HepG2 (cell line): ENCODE measurements around the gene ST3GAL4. TPM values are rescaled to one million over a fixed set of nuclear protein-coding genes. Genes with fewer than 3 reads are reported as not detected.
A peak's percentile ranks its signal among the peaks of the same experiment; 100 is the strongest.

Experiments used
- ATAC-seq: fragments of 200-7000 bp; cut with Tn5 transposase; 3 replicates; pipeline ENCODE4 v1.9.1; 2020; ENCODE audit warnings: mild to moderate bottlenecking, moderate library complexity
- BruUV-seq: library from RNA; stranded (reverse); fragments of 400-500 nt; replicated peaks from 2 replicates; lab custom pipeline; 2021; lab: Mats Ljungman, UMichigan
- CTCF ChIA-PET: fragments of 300-600 bp; formaldehyde crosslinking; extraction: SDS; loops from one replicate; lab custom pipeline; 2021; ENCODE audit warnings: low total read pairs, inconsistent platforms, low intra/inter-chr PET ratio; lab: Yijun Ruan, JAX
- POLR2A ChIA-PET: fragments of 350-600 bp; sonication (Branson Sonifier 250); formaldehyde crosslinking; loops from one replicate; lab custom pipeline; 2020; ENCODE audit warnings: antibody characterized with exemption, inconsistent platforms; lab: Yijun Ruan, JAX
- DNase-seq: peaks from one replicate; pipeline ENCODE4 v3.0.0-alpha.2; 2015; ENCODE audit warnings: low spot score
- FAIRE-seq: peaks from 3 replicates; lab custom pipeline; 2011; peaks lifted over from hg19 to GRCh38; lab: Jason Lieb, UNC
- H2AFZ ChIP-seq: one replicate; pipeline ENCODE4 v1.6.1; 2011; ENCODE audit warnings: low read length, inconsistent platforms
- H3K27ac ChIP-seq: fragments of 300-600 bp; 3 replicates; pipeline ENCODE4 v1.8.0; 2011; ENCODE audit warnings: mixed run types, mild to moderate bottlenecking, mixed read lengths, low read length, inconsistent platforms; ENCODE audit not compliant: insufficient read depth; ENCODE audit errors: extremely low read length
- H3K27me3 ChIP-seq, 2 experiments: fragments of 200-600 bp in 1 of 2; 2 replicates in 1 of 2; 3 replicates in 1 of 2; pipeline versions ENCODE4 v1.6.0 to v1.8.0; 2011; ENCODE audit warnings: low read length in 2 of 2, mild to moderate bottlenecking in 2 of 2, moderate library complexity in 2 of 2, inconsistent platforms in 1 of 2; ENCODE audit not compliant: insufficient read depth in 2 of 2, control insufficient read depth in 1 of 2
- H3K36me3 ChIP-seq, 2 experiments: fragments of 200-600 bp in 1 of 2; replicated peaks in 1 of 2; 2 replicates in 1 of 2; 3 replicates in 1 of 2; pipeline versions ENCODE4 v1.5.1 to v1.8.0; 2011; ENCODE audit warnings: low read length in 2 of 2, inconsistent platforms in 1 of 2; ENCODE audit not compliant: insufficient read depth in 2 of 2, control insufficient read depth in 1 of 2
- H3K4me1 ChIP-seq: 2 replicates; pipeline ENCODE4 v1.5.1; 2012; ENCODE audit warnings: low read length, inconsistent platforms; ENCODE audit not compliant: insufficient read depth
- H3K4me2 ChIP-seq: 2 replicates; pipeline ENCODE4 v1.6.0; 2011; ENCODE audit warnings: low read depth, low read length, inconsistent platforms
- H3K4me3 ChIP-seq, 3 experiments: fragments of 200-600 bp in 1 of 3; sonication (generic), shearing (Covaris generic) in 1 of 3; replicated peaks in 1 of 3; 2 replicates each; pipeline ENCODE4 v1.5.1; 2011 to 2016; ENCODE audit warnings: low read length in 3 of 3, inconsistent platforms in 2 of 3, low read depth in 2 of 3, mild to moderate bottlenecking in 2 of 3, control low read depth in 1 of 3, mixed read lengths in 1 of 3; ENCODE audit not compliant: insufficient read depth in 1 of 3
- H3K79me2 ChIP-seq: one replicate; pipeline ENCODE4 v1.6.1; 2011; ENCODE audit warnings: low read length, inconsistent platforms; ENCODE audit not compliant: insufficient read depth
- H3K9ac ChIP-seq: 2 replicates; pipeline ENCODE4 v1.6.0; 2011; ENCODE audit warnings: mild to moderate bottlenecking, low read depth, low read length, inconsistent platforms; ENCODE audit not compliant: insufficient read depth
- H3K9me3 ChIP-seq: 2 replicates; pipeline ENCODE4 v1.5.1; 2012; ENCODE audit warnings: mild to moderate bottlenecking, low read length
- H4K20me1 ChIP-seq: 2 replicates; pipeline ENCODE4 v1.6.0; 2011; ENCODE audit warnings: inconsistent platforms, mild to moderate bottlenecking, low read length, moderate library complexity; ENCODE audit not compliant: insufficient read depth
- FOXC1 ChIP-seq: sonication (generic); formaldehyde crosslinking; IDR thresholded peaks from 2 replicates; pipeline ENCODE4 v1.8.0; 2022; ENCODE audit warnings: mild to moderate bottlenecking, missing genetic modification reagents, borderline replicate concordance
- HIVEP1 ChIP-seq: sonication (generic); formaldehyde crosslinking; IDR thresholded peaks from 2 replicates; pipeline ENCODE4 v1.4.0; 2020; ENCODE audit warnings: mild to moderate bottlenecking, missing genetic modification reagents
- MED13 ChIP-seq: sonication (generic); formaldehyde crosslinking; IDR thresholded peaks from 2 replicates; pipeline ENCODE4 v1.5.0; 2020; ENCODE audit warnings: missing genetic modification reagents
- ZFX ChIP-seq: sonication (generic); formaldehyde crosslinking; IDR thresholded peaks from 2 replicates; pipeline ENCODE4 v1.4.0; 2020; ENCODE audit warnings: mild to moderate bottlenecking, low read depth, missing genetic modification reagents, moderate library complexity
- ZNF225 ChIP-seq: sonication (generic); formaldehyde crosslinking; IDR thresholded peaks from 2 replicates; pipeline ENCODE4 v1.4.0; 2020; ENCODE audit warnings: mild to moderate bottlenecking, missing genetic modification reagents
- ZNF720 ChIP-seq: sonication (generic); formaldehyde crosslinking; IDR thresholded peaks from 2 replicates; pipeline ENCODE4 v1.4.0; 2020; ENCODE audit warnings: missing genetic modification reagents
- WGBS: methylation state at CpG from one replicate; pipeline ENCODE4 v1.1.6; 2017; ENCODE audit warnings: low lambda C conversion rate; 5-methylcytosine and 5-hydroxymethylcytosine counted together
- in situ Hi-C: cut with HindIII; loops from 2 replicates; pipeline ENCODE4 v1.10.0; 2017; ENCODE audit warnings: low pct_unique_long_range_greater_than_20kb; ENCODE audit not compliant: extremely low pct_ligation_motif_present
- intact Hi-C: fragments of 100-400 bp; cut with micrococcal nuclease; formaldehyde crosslinking; loops from one replicate; pipeline ENCODE4 v1.10.0; 2022; ENCODE audit not compliant: unreplicated experiment
- polyA plus RNA-seq, 8 experiments: library from polyadenylated mRNA; depleted of rRNA in 3 of 8; stranded (reverse) in 7 of 8; unstranded in 1 of 8; fragments of >200 nt; fragmentation: Illumina TruSeq in 4 of 8; extraction: Trizol in 4 of 8; gene quantifications; 2 replicates each; pipeline versions ENCODE4 v1.2.1 to v1.2.3, GENCODE V29; 2011 to 2016; ENCODE audit warnings: low read depth in 4 of 8, missing spikeins in 1 of 8, mixed read lengths in 1 of 8; ENCODE audit not compliant: insufficient read depth in 1 of 8
- total RNA-seq, 5 experiments: library from RNA; depleted of rRNA; stranded (reverse); fragments of >200 nt; fragmentation: Illumina TruSeq; extraction: Trizol; gene quantifications; 2 replicates each; pipeline ENCODE4 v1.2.3, GENCODE V29; 2016; ENCODE audit warnings: low read depth in 1 of 5
- TF ChIP-seq, protein P1 (sequence below): IDR thresholded peaks from 2 replicates; pipeline ENCODE4 v1.6.1; 2016; ENCODE audit warnings: mild to moderate bottlenecking, missing biosample characterization, missing genetic modification reagents
- TF ChIP-seq, protein P2 (sequence below), 2 experiments: fragments of 450-650 bp in 1 of 2; sonication (generic) in 1 of 2; formaldehyde crosslinking; IDR thresholded peaks; 2 replicates each; pipeline versions ENCODE4 v1.5.0 to v1.8.0; 2020 to 2022; ENCODE audit warnings: mild to moderate bottlenecking in 1 of 2, missing genetic modification reagents in 1 of 2
- TF ChIP-seq, protein P3 (sequence below): sonication (generic); formaldehyde crosslinking; IDR thresholded peaks from 2 replicates; pipeline ENCODE4 v1.9.0; 2021; ENCODE audit warnings: missing genetic modification reagents, mild to moderate bottlenecking, borderline replicate concordance

Gene ST3GAL4
- total and polyA plus RNA-seq, 2 of the 13 experiments (the other 11 are each of a cell fraction or from before 2014, with no cell fraction given): 9.1 to 13.3 TPM

DNA sequence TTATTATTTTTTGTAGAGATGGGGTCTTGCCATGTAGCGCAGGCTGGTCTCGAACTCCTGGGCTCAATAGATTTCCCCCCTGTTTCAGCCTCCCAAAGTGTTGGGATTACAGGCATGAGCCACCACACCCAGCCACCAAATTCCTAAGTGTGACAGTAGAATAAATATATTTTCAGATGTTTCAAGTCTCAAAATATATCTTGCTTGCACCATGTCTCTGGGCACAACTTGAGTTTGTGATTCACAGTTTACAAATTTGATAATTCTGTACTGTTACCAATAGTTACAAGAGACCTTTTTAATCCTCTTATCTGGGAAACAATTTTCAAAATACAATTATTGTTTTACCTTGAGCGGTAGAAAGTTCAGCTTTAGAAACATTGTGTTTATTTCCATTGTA lies 32.5 kb upstream of the ST3GAL4 start:
- in situ Hi-C loops: no loop called here
- ATAC-seq (no peak), FAIRE-seq (no peak), DNase-seq (no peak)
- CTCF ChIA-PET: no interaction called here
- no peak overlapping the region for H3K27ac ChIP-seq
- H3K9me3 ChIP-seq: no peaks in the 10 kb centered on the region
- WGBS: 100% methylated on average over 3 of the region's 3 CpGs
- no peak overlapping the region for H3K4me2 ChIP-seq
- H3K79me2 ChIP-seq: no peaks in the 10 kb centered on the region
- peaks cover 11% of the 10 kb centered on the region for H3K4me1 ChIP-seq
- POLR2A ChIA-PET: no interaction called here
- intact Hi-C loops: no loop called here
- no peak for TF ChIP-seq ZNF720 (CRISPR knock-in tag)
- TF ChIP-seq, protein P1, sequence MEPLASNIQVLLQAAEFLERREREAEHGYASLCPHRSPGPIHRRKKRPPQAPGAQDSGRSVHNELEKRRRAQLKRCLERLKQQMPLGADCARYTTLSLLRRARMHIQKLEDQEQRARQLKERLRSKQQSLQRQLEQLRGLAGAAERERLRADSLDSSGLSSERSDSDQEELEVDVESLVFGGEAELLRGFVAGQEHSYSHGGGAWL: no peak
- no TSS peak for BruUV-seq
- H3K4me3 ChIP-seq: no peak overlapping the region
- no peak overlapping the region for H2AFZ ChIP-seq
- no peaks in the 10 kb centered on the region for H3K36me3 ChIP-seq
- H3K27me3 ChIP-seq: no peaks in the 10 kb centered on the region
- no peaks in the 10 kb centered on the region for H4K20me1 ChIP-seq
- no peak overlapping the region for H3K9ac ChIP-seq

DNA sequence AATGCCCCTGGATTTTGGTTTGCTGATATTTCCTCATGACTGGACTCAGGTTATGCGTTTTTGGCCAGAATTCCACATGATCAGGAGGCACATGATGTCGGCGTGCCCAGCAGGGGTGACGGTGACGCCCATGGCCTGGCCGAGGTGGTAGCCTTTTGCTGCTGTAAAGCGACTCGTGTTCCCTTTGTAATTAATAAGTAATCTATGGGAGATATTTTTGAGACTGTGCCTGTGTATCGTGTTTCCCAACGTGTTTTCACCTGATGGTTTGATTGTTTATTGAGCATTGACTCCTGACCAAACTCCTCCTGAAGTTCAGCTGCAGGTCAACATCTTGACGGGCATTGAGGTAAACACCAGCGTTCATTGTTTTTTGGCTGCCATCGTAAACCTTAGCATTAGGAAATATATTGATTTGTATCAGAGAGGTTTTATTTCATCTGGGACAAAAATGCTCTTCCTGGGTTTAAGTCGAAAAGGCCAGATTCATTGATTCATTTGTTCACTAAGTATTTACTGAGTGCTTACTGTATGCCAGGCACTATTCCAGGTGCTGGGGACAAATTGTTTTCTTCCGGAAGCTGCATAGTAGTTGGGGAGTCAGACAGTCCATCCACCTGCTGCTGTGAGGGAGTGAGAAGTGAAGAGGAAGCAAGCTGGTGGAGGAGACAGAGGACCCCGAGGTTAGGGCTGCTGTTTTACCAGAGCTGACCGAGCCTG lies 28.0 kb upstream of the ST3GAL4 start:
- DNase-seq (no peak), ATAC-seq (peak; percentile 36), FAIRE-seq (no peak)
- 62% methylated on average over 17 of the region's 17 CpGs for WGBS
- ChIA-PET CTCF (no interaction called here), POLR2A (interaction anchor here (0.6 kb wide), 1 partner anchor 30 kb away, joined by 3 read pairs; no protein-coding TSS in a partner anchor)
- no TSS peak for BruUV-seq
- no peaks in the 10 kb centered on the region for H3K79me2 ChIP-seq
- H4K20me1 ChIP-seq: no peaks in the 10 kb centered on the region
- H3K9me3 ChIP-seq: no peaks in the 10 kb centered on the region
- no peak overlapping the region for H3K4me3 ChIP-seq
- in situ Hi-C loops (no loop called here), intact Hi-C loops (no loop called here)
- no peak overlapping the region for H3K9ac ChIP-seq
- TF ChIP-seq HIVEP1 (CRISPR knock-in tag) (no peak), ZFX (CRISPR knock-in tag) (no peak), FOXC1 (no peak), ZNF720 (CRISPR knock-in tag) (no peak), MED13 (CRISPR knock-in tag) (no peak), ZNF225 (no peak)
- TF ChIP-seq, protein P2, sequence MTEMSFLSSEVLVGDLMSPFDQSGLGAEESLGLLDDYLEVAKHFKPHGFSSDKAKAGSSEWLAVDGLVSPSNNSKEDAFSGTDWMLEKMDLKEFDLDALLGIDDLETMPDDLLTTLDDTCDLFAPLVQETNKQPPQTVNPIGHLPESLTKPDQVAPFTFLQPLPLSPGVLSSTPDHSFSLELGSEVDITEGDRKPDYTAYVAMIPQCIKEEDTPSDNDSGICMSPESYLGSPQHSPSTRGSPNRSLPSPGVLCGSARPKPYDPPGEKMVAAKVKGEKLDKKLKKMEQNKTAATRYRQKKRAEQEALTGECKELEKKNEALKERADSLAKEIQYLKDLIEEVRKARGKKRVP (CRISPR knock-in tag; IDR thresholded peaks at IDR 0.05): no peak
- TF ChIP-seq, protein P3, sequence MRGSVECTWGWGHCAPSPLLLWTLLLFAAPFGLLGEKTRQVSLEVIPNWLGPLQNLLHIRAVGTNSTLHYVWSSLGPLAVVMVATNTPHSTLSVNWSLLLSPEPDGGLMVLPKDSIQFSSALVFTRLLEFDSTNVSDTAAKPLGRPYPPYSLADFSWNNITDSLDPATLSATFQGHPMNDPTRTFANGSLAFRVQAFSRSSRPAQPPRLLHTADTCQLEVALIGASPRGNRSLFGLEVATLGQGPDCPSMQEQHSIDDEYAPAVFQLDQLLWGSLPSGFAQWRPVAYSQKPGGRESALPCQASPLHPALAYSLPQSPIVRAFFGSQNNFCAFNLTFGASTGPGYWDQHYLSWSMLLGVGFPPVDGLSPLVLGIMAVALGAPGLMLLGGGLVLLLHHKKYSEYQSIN (CRISPR knock-in tag): no peak
- no peak overlapping the region for H2AFZ ChIP-seq
- peaks cover 4 to 6% of the 10 kb centered on the region in 2 experiments; a peak in 3 of 5 replicates for H3K36me3 ChIP-seq
- no peaks in the 10 kb centered on the region for H3K27me3 ChIP-seq
- H3K4me1 ChIP-seq: peaks cover 11% of the 10 kb centered on the region
- no peak overlapping the region for H3K4me2 ChIP-seq
- no peak overlapping the region for H3K27ac ChIP-seq
